ENCODE results near the gene TOM1L2. TPM values are rescaled to one million over a fixed set of nuclear protein-coding genes. Genes with fewer than 3 reads are reported as not detected.
A peak's percentile ranks its signal among the peaks of the same experiment; 100 is the strongest.

TOM1L2 gene
- total RNA-seq, 1 donor from 2014 or later, result 18.3 TPM

DNA sequence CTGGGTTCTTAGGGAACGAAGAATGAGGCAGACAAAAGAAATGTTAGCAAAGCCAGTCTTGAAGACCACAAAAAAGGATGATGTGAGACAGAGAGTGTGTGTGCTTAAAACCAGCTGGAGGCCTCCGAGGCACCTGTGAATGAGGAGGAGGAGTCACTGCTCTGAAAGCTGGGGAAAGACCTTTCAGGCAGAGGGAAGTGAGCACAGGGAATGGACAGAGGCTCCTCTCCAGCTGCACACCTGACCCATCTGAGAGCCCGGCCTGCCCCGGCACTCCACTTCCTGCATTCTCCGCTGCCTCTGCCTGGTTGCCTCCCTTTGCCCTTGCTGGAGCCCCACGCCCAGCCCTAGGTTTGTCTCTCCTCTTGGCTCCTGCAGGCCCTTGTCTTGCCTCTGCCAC lies 80.2 kb downstream of the TOM1L2 start:
- Mint-ChIP-seq H3K27ac (no peak overlapping the region), H3K36me3 (ENCODE audit: low read depth) (peaks cover 47% of the 10 kb centered on the region), H3K27me3 (no peaks in the 10 kb centered on the region), H3K4me1 (peaks cover 9% of the 10 kb centered on the region), H3K4me3 (no peak overlapping the region), H3K9me3 (no peaks in the 10 kb centered on the region)
- intact Hi-C loops (cut with micrococcal nuclease), result no loop called here
- POLR2A ChIA-PET, result no interaction called here
- DNase-seq (no peak), ATAC-seq (ENCODE audit: low read depth) (no peak)
- TF ChIP-seq, protein P1, sequence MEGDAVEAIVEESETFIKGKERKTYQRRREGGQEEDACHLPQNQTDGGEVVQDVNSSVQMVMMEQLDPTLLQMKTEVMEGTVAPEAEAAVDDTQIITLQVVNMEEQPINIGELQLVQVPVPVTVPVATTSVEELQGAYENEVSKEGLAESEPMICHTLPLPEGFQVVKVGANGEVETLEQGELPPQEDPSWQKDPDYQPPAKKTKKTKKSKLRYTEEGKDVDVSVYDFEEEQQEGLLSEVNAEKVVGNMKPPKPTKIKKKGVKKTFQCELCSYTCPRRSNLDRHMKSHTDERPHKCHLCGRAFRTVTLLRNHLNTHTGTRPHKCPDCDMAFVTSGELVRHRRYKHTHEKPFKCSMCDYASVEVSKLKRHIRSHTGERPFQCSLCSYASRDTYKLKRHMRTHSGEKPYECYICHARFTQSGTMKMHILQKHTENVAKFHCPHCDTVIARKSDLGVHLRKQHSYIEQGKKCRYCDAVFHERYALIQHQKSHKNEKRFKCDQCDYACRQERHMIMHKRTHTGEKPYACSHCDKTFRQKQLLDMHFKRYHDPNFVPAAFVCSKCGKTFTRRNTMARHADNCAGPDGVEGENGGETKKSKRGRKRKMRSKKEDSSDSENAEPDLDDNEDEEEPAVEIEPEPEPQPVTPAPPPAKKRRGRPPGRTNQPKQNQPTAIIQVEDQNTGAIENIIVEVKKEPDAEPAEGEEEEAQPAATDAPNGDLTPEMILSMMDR (IDR thresholded peaks at IDR 0.05), result no peak
- CTCF ChIA-PET, result no interaction called here

DNA sequence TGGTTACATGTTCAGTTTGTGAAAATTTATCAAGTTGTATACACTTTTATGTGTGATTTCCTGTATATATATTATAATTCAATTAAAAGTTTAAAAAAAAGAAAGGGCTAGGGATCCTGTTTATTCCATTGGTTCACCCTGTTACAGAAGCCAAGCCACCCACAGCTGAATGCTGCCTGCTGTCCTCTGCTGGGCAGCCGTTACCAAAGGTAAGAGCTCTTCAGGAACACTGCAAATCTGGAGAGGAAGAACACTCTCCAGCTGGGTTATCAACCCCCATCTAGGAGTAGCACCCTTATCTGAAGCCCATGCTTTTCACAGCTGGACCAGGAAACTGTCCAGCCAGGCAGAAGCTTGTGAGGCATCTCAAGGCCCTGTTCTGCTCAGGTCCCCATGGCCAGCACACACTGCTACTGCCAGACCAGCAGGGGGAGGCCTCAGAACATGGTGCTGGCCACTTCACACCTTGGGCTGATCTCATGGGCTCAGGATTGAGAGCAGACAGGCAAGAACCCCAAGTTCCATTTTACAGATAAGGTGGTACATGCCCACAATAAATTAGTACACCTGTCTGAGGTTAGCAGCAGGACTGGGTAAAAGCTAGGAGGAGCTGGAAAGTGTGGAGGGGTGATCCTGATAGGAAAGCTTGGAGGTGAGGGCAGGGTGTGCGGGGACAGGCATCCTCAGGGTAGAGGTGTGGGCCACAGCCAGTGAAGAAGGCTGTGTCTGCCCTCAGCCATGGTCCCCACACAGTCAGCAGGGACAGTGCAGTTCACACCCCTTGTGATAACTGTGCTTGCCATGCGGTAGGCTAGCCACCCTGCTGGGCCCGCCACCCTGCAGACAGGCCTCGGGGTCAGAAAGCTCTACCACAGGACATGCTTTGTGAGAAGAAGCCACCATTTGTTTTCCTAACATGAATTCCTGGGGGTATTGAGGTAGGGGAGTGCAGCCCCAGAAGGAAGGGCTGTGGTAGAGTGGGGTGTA lies 81.1 kb downstream of the TOM1L2 start:
- Mint-ChIP-seq H3K9me3 (no peaks in the 10 kb centered on the region), H3K4me3 (no peak overlapping the region), H3K36me3 (ENCODE audit: low read depth) (peaks cover 43% of the 10 kb centered on the region), H3K27me3 (no peaks in the 10 kb centered on the region), H3K27ac (no peak overlapping the region), H3K4me1 (peaks cover 9% of the 10 kb centered on the region)
- intact Hi-C loops (cut with micrococcal nuclease), result loop anchor here (2.0 kb wide), 1 partner anchor 148 kb away; the partner anchor contains the start of genes ATPAF2 and GID4
- POLR2A ChIA-PET, result no interaction called here
- ATAC-seq (ENCODE audit: low read depth) (no peak), DNase-seq (no peak)
- TF ChIP-seq, protein P1 (IDR thresholded peaks at IDR 0.05), result no peak
- CTCF ChIA-PET, result interaction anchor here (1.1 kb wide), 1 partner anchor 28 kb away, joined by 4 read pairs; no protein-coding TSS in a partner anchor

DNA sequence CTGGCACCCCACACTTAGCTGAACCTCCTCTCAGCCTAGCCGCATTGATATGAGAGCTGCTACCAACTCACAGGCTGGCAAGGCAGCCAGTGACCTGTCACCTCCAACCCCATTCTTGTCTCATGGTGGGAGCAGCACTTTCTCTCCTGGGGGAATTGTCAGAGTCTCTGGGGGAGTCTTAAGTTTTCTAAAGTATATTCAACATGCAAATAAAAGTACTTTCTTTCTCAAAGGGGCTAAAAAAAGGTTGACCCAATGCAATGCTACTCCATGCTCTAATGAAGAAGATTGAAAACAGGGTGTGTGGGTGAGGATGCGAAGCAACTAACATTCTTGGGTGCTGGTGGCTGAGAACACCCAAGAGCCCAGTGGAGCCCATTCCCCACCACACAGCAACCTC lies 82.3 kb downstream of the TOM1L2 start:
- peaks cover 9% of the 10 kb centered on the region for H3K4me1 Mint-ChIP-seq
- ATAC-seq (ENCODE audit: low read depth) (peak; percentile 56), DNase-seq (no peak)
- CTCF ChIA-PET, result no interaction called here
- H3K27me3 Mint-ChIP-seq, result no peaks in the 10 kb centered on the region
- POLR2A ChIA-PET, result no interaction called here
- no peak overlapping the region for H3K4me3 Mint-ChIP-seq
- peaks cover 40% of the 10 kb centered on the region for H3K36me3 Mint-ChIP-seq (ENCODE audit: low read depth)
- no peak overlapping the region for H3K27ac Mint-ChIP-seq
- TF ChIP-seq, protein P1 (IDR thresholded peaks at IDR 0.05), result no peak
- no peaks in the 10 kb centered on the region for H3K9me3 Mint-ChIP-seq
- intact Hi-C loops (cut with micrococcal nuclease), result loop anchor here (2.0 kb wide), 1 partner anchor 149 kb away; the partner anchor contains the start of genes ATPAF2 and GID4

DNA sequence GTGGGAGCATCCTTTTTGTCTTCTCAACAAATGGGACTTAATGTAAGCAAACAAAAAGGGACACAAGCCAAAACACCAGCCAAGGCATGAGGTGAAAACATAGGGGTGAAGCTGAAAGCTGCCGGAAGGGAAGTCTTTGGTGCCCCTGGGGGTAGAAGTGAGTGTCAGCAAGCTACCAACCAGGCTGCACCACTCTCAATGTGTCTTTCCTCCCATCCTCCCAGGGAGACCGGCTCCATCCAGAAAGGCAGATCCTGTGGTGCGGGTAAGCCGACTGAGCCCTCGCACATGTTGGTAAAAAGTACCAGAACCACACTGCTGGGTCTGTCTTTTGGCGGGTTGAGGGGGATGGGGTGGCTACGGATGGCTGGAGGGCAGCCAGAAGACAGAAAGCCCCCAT lies 83.4 kb downstream of the TOM1L2 start:
- Mint-ChIP-seq H3K36me3 (ENCODE audit: low read depth) (peaks cover 42% of the 10 kb centered on the region), H3K9me3 (no peaks in the 10 kb centered on the region), H3K27ac (no peak overlapping the region), H3K4me3 (no peak overlapping the region), H3K4me1 (peaks cover 9% of the 10 kb centered on the region), H3K27me3 (no peaks in the 10 kb centered on the region)
- no peak for DNase-seq
- ATAC-seq (ENCODE audit: low read depth), result no peak
- TF ChIP-seq, protein P1 (IDR thresholded peaks at IDR 0.05), result no peak
- ChIA-PET CTCF (no interaction called here), POLR2A (no interaction called here)
- intact Hi-C loops (cut with micrococcal nuclease), result no loop called here

DNA sequence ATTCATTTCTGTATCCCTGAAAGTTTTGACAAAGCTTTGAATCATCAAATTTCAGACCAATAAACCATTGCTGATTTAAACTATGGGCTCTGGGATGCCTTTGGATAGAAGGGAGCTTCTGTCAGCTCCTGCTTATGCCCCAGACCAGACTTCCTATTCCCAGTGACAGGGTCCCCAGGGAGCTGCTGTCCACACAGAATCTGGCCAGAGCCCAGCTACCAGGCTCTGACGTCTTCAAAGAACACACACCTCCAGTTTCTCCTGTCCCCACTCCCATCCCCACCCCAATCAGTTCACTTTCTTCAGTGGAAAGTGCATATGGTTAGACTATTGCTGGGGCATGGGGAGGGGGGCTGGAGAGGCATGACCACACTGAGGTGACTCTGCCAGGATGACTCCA lies 83.8 kb downstream of the TOM1L2 start:
- Mint-ChIP-seq H3K36me3 (ENCODE audit: low read depth) (peaks cover 40% of the 10 kb centered on the region), H3K4me3 (no peak overlapping the region), H3K27ac (no peak overlapping the region), H3K9me3 (no peaks in the 10 kb centered on the region), H3K27me3 (no peaks in the 10 kb centered on the region), H3K4me1 (peaks cover 9% of the 10 kb centered on the region)
- no peak for ATAC-seq (ENCODE audit: low read depth)
- intact Hi-C loops (cut with micrococcal nuclease), result no loop called here
- DNase-seq, result no peak
- CTCF ChIA-PET, result interaction anchor here (0.7 kb wide), 1 partner anchor 31 kb away, joined by 3 read pairs; no protein-coding TSS in a partner anchor
- POLR2A ChIA-PET, result no interaction called here
- TF ChIP-seq, protein P1 (IDR thresholded peaks at IDR 0.05), result no peak

Measured in activated B cell treated with CpG ODN at 0.5 μM for 24 hours (primary cell).